CD14-positive monocyte (primary cell): ENCODE measurements around the gene S1PR4. TPM values are rescaled to one million over a fixed set of nuclear protein-coding genes. Genes with fewer than 3 reads are reported as not detected.

Experiments used
- DNase-seq, 3 donors: peaks; one replicate each; pipeline ENCODE4 v3.0.0-alpha.2; 2011 to 2022
- H2AFZ ChIP-seq: 2 replicates; pipeline ENCODE4 v1.6.0; 2012; ENCODE audit warnings: mild to moderate bottlenecking, low read depth, low read length, inconsistent platforms; ENCODE audit not compliant: insufficient read depth, poor library complexity, severe bottlenecking
- H3K27ac ChIP-seq, 2 donors: 1 replicate in 1 of 2; 2 replicates in 1 of 2; pipeline ENCODE4 v1.5.1; 2012 to 2013; ENCODE audit warnings: low read length in 2 of 2, control low read depth in 1 of 2, inconsistent platforms in 1 of 2, low read depth in 1 of 2, mild to moderate bottlenecking in 1 of 2
- H3K27me3 ChIP-seq, 2 donors: one replicate each; pipeline versions ENCODE4 v1.6.0 to v1.6.1; 2011 to 2013; ENCODE audit warnings: low read length in 2 of 2; ENCODE audit not compliant: control insufficient read depth in 2 of 2, insufficient read depth in 2 of 2
- H3K36me3 ChIP-seq, 2 donors: replicated peaks in 1 of 2; 1 replicate in 1 of 2; 2 replicates in 1 of 2; pipeline versions ENCODE4 v1.5.1 to v1.6.1; 2012 to 2013; ENCODE audit warnings: low read length in 2 of 2, control low read depth in 1 of 2, inconsistent platforms in 1 of 2, mild to moderate bottlenecking in 1 of 2; ENCODE audit not compliant: insufficient read depth in 2 of 2, control insufficient read depth in 1 of 2
- H3K4me1 ChIP-seq, 2 donors: 1 replicate in 1 of 2; 2 replicates in 1 of 2; pipeline versions ENCODE4 v1.5.1 to v1.6.1; 2012 to 2013; ENCODE audit warnings: low read length in 2 of 2, control low read depth in 1 of 2, inconsistent platforms in 1 of 2, mild to moderate bottlenecking in 1 of 2, moderate library complexity in 1 of 2; ENCODE audit not compliant: insufficient read depth in 2 of 2, control insufficient read depth in 1 of 2
- H3K4me2 ChIP-seq: replicated peaks from 2 replicates; pipeline ENCODE3; 2012; ENCODE audit warnings: low read length, moderate library complexity, mild to moderate bottlenecking; ENCODE audit not compliant: poor library complexity, severe bottlenecking; ENCODE audit errors: extremely low read depth
- H3K4me3 ChIP-seq, 3 experiments: fragments of 200-600 bp in 1 of 3; sonication (generic) in 1 of 3; replicated peaks in 1 of 3; 1 replicate in 2 of 3; 2 replicates in 1 of 3; pipeline ENCODE4 v1.5.1; 2011 to 2013; ENCODE audit warnings: low read length in 3 of 3, mild to moderate bottlenecking in 3 of 3, control low read depth in 2 of 3, low read depth in 2 of 3, inconsistent platforms in 1 of 3, moderate library complexity in 1 of 3
- H3K79me2 ChIP-seq: 2 replicates; pipeline ENCODE4 v1.6.0; 2012; ENCODE audit warnings: mild to moderate bottlenecking, control low read depth, inconsistent platforms, low read length, moderate library complexity; ENCODE audit not compliant: insufficient read depth
- H3K9ac ChIP-seq: 2 replicates; pipeline ENCODE4 v1.6.0; 2017; ENCODE audit warnings: low read length, mild to moderate bottlenecking; ENCODE audit not compliant: insufficient read depth, poor library complexity, severe bottlenecking
- H3K9me3 ChIP-seq, 2 donors: replicated peaks in 1 of 2; 1 replicate in 1 of 2; 2 replicates in 1 of 2; pipeline versions ENCODE4 v1.5.1 to v1.6.1; 2012 to 2013; ENCODE audit warnings: low read length in 2 of 2, control low read depth in 1 of 2; ENCODE audit not compliant: control insufficient read depth in 1 of 2, insufficient read depth in 1 of 2
- H4K20me1 ChIP-seq: 2 replicates; pipeline ENCODE4 v1.6.0; 2012; ENCODE audit warnings: mild to moderate bottlenecking, low read length, control low read depth, moderate library complexity; ENCODE audit not compliant: insufficient read depth
- H3K27ac Mint-ChIP-seq, 7 donors: one replicate each; pipeline ENCODE4 v1.8.0; 2020; ENCODE audit warnings: mild to moderate bottlenecking in 7 of 7, mixed read lengths in 7 of 7, moderate library complexity in 6 of 7, inconsistent platforms in 2 of 7
- H3K27me3 Mint-ChIP-seq, 3 donors: one replicate each; pipeline ENCODE4 v1.8.0; 2021 to 2022; ENCODE audit warnings: low read depth in 3 of 3, mild to moderate bottlenecking in 3 of 3, mixed read lengths in 3 of 3, moderate library complexity in 3 of 3, inconsistent platforms in 1 of 3
- H3K36me3 Mint-ChIP-seq, 2 donors: one replicate each; pipeline ENCODE4 v1.8.0; 2020; ENCODE audit warnings: mixed read lengths in 2 of 2, inconsistent platforms in 1 of 2, mild to moderate bottlenecking in 1 of 2
- H3K4me1 Mint-ChIP-seq: one replicate; pipeline ENCODE4 v1.8.0; 2020; ENCODE audit warnings: mild to moderate bottlenecking, mixed read lengths
- H3K4me3 Mint-ChIP-seq, 2 donors: one replicate each; pipeline ENCODE4 v1.8.0; 2020; ENCODE audit warnings: mild to moderate bottlenecking in 2 of 2, mixed read lengths in 2 of 2, moderate library complexity in 1 of 2
- H3K9me3 Mint-ChIP-seq, 7 donors: one replicate each; pipeline ENCODE4 v1.8.0; 2020 to 2022; ENCODE audit warnings: mixed read lengths in 7 of 7, mild to moderate bottlenecking in 6 of 7, moderate library complexity in 6 of 7, inconsistent platforms in 2 of 7
- CTCF ChIP-seq: fragments of 200-600 bp; IDR thresholded peaks from one replicate; pipeline ENCODE4 v1.8.0; 2022; ENCODE audit warnings: antibody characterized with exemption, mild to moderate bottlenecking
- WGBS: methylation state at CpG from one replicate; pipeline ENCODE4 v1.1.5; 2013; ENCODE audit warnings: missing lambda C conversion rate; ENCODE audit not compliant: insufficient coverage; 5-methylcytosine and 5-hydroxymethylcytosine counted together
- intact Hi-C, 2 donors: fragments of 100-400 bp; cut with micrococcal nuclease; formaldehyde crosslinking; loops; one replicate each; pipeline versions ENCODE4 v1.15.0 to v1.15.1; 2023
- polyA plus RNA-seq, 3 donors: library from polyadenylated mRNA; depleted of rRNA in 1 of 3; unstranded in 2 of 3; stranded (reverse) in 1 of 3; fragments of 300-500 nt in 2 of 3; fragments of >200 nt in 1 of 3; fragmentation: Illumina TruSeq in 2 of 3; gene quantifications; 1 replicate in 2 of 3; 2 replicates in 1 of 3; pipeline ENCODE4 v1.2.3, GENCODE V29; 2012 to 2021

S1PR4 gene
- polyA plus RNA-seq, 3 donors: 28.5 to 131 (median 105) TPM

- Histone ChIP-seq H3K9me3 (peaks cover 10 to 12% of the 10 kb centered on the region in 2 donors), H2AFZ (no peak overlapping the region), H3K4me3 (no peak overlapping the region), H3K4me1 (peaks cover 32 to 34% of the 10 kb centered on the region in 2 donors), H3K9ac (no peak overlapping the region), H3K27me3 (no peaks in the 10 kb centered on the region), H3K36me3 (peaks cover 60 to 74% of the 10 kb centered on the region in 2 donors), H3K27ac (peak overlapping the region in 1 of 2 donors; percentile 55), H3K4me2 (no peak overlapping the region), H3K79me2 (peaks cover 17% of the 10 kb centered on the region), H4K20me1 (no peaks in the 10 kb centered on the region)
- H3K9me3 Mint-ChIP-seq: peaks cover 7 to 13% (median 10%) of the 10 kb centered on the region in 7 donors
- no peak for TF ChIP-seq CTCF
- peak overlapping the region; percentile 46 to 87 (median 77) for H3K27ac Mint-ChIP-seq
- intact Hi-C loops: loop anchor here (5.0 kb wide), 1 partner anchor 34 kb away; no protein-coding TSS in a partner anchor
- H3K36me3 Mint-ChIP-seq: peaks cover 26 to 67% of the 10 kb centered on the region in 2 donors
- peaks cover 0 to 2% (median 2%) of the 10 kb centered on the region in 3 donors for H3K27me3 Mint-ChIP-seq
- H3K4me3 Mint-ChIP-seq: no peak overlapping the region
- WGBS: no CpG with 5 or more reads among the region's 4 CpGs
- H3K4me1 Mint-ChIP-seq: peaks cover 37% of the 10 kb centered on the region
- peak in 1 of 3 donors; percentile 65 for DNase-seq
Observed at GRCh38 chr19:3161453-3161852, 17.1 kb upstream of the S1PR4 start.

- Histone ChIP-seq H3K27ac (no peak overlapping the region), H2AFZ (no peak overlapping the region), H4K20me1 (no peaks in the 10 kb centered on the region), H3K4me1 (peaks cover 35 to 41% of the 10 kb centered on the region in 2 donors), H3K27me3 (no peaks in the 10 kb centered on the region), H3K9me3 (peaks cover 10 to 12% of the 10 kb centered on the region in 2 donors), H3K4me2 (no peak overlapping the region), H3K36me3 (peaks cover 52 to 62% of the 10 kb centered on the region in 2 donors), H3K4me3 (no peak overlapping the region), H3K79me2 (peaks cover 17% of the 10 kb centered on the region), H3K9ac (no peak overlapping the region)
- intact Hi-C loops: loop anchor here (2.0 to 5.0 kb wide), 2 partner anchors 16 to 35 kb away; no protein-coding TSS in a partner anchor
- no peak for TF ChIP-seq CTCF
- Mint-ChIP-seq H3K36me3 (peaks cover 26 to 59% of the 10 kb centered on the region in 2 donors), H3K4me3 (no peak overlapping the region), H3K4me1 (peaks cover 45% of the 10 kb centered on the region), H3K27me3 (peaks cover 0 to 2% (median 2%) of the 10 kb centered on the region in 3 donors), H3K9me3 (peaks cover 7 to 13% (median 10%) of the 10 kb centered on the region in 7 donors), H3K27ac (peak overlapping the region in 5 of 7 donors; percentile 37 to 99 (median 66))
- DNase-seq: peak in 1 of 3 donors; percentile 47
- WGBS: 89% methylated on average over 34 of the region's 38 CpGs
Observed at GRCh38 chr19:3162418-3163229, 15.9 kb upstream of the S1PR4 start.
